Measurements from ENCODE around the gene HS1BP3.

GRCh38 chr2:20599001-20599600 lies 51.8 kb downstream of the HS1BP3 start:
- TF ChIP-seq CTCF (IDR thresholded peaks at IDR 0.05) (no peak), POLR2A (IDR thresholded peaks at IDR 0.05) (no peak)

Data from lower leg skin (tissue), 3 donors.